H9 (cell line): ENCODE results near the gene TFAP2A. TPM values are rescaled to one million over a fixed set of nuclear protein-coding genes. Genes with fewer than 3 reads are reported as not detected.

Experiments used
- DNase-seq: peaks from one replicate; pipeline ENCODE4 v3.0.0-alpha.2; 2017
- H2AFZ ChIP-seq: one replicate; pipeline ENCODE4 v1.6.1; 2013; ENCODE audit warnings: mild to moderate bottlenecking, low read length, control low read depth, moderate library complexity
- H2AK5ac ChIP-seq: 2 replicates; pipeline ENCODE4 v1.6.1; 2013; ENCODE audit warnings: low read length, control low read depth, mixed read lengths; ENCODE audit not compliant: insufficient read length
- H2BK120ac ChIP-seq: one replicate; pipeline ENCODE4 v1.6.1; 2013; ENCODE audit warnings: low read depth, mild to moderate bottlenecking, low read length, control low read depth, inconsistent platforms; ENCODE audit not compliant: poor library complexity, severe bottlenecking
- H2BK12ac ChIP-seq: 2 replicates; pipeline ENCODE4 v1.6.1; 2013; ENCODE audit warnings: low read length, control low read depth, mixed read lengths, low read depth; ENCODE audit not compliant: insufficient read length
- H2BK15ac ChIP-seq: 2 replicates; pipeline ENCODE4 v1.6.1; 2013; ENCODE audit warnings: low read depth, low read length, control low read depth
- H2BK20ac ChIP-seq: one replicate; pipeline ENCODE4 v1.6.1; 2013; ENCODE audit warnings: low read depth, mild to moderate bottlenecking, low read length, control low read depth, inconsistent platforms; ENCODE audit not compliant: poor library complexity, severe bottlenecking
- H2BK5ac ChIP-seq: 2 replicates; pipeline ENCODE4 v1.6.1; 2013; ENCODE audit warnings: low read length, control low read depth, mixed read lengths; ENCODE audit not compliant: insufficient read length
- H3K14ac ChIP-seq: 2 replicates; pipeline ENCODE4 v1.6.1; 2013; ENCODE audit warnings: low read length, control low read depth; ENCODE audit not compliant: insufficient read depth
- H3K18ac ChIP-seq: 2 replicates; pipeline ENCODE4 v1.6.1; 2013; ENCODE audit warnings: low read depth, mild to moderate bottlenecking, mixed read lengths, low read length, control low read depth; ENCODE audit not compliant: insufficient read length
- H3K23ac ChIP-seq: 2 replicates; pipeline ENCODE4 v1.6.1; 2013; ENCODE audit warnings: low read length, control low read depth, mixed read lengths, low read depth; ENCODE audit not compliant: insufficient read length
- H3K23me2 ChIP-seq: 2 replicates; pipeline ENCODE4 v1.6.1; 2013; ENCODE audit warnings: low read depth, mild to moderate bottlenecking, mixed read lengths, low read length, control low read depth; ENCODE audit not compliant: insufficient read length, poor library complexity, severe bottlenecking
- H3K27ac ChIP-seq: 2 replicates; pipeline ENCODE4 v1.5.1; 2013; ENCODE audit warnings: low read length, control low read depth, mixed read lengths, low read depth; ENCODE audit not compliant: insufficient read length
- H3K27me3 ChIP-seq: 2 replicates; pipeline ENCODE4 v1.6.1; 2013; ENCODE audit warnings: low read length, control low read depth, inconsistent platforms; ENCODE audit not compliant: insufficient read depth
- H3K4ac ChIP-seq: 2 replicates; pipeline ENCODE4 v1.6.1; 2013; ENCODE audit warnings: low read depth, mild to moderate bottlenecking, control low read depth, inconsistent platforms, low read length, moderate library complexity
- H3K4me1 ChIP-seq: 2 replicates; pipeline ENCODE4 v1.6.1; 2013; ENCODE audit warnings: low read length, control low read depth, inconsistent platforms; ENCODE audit not compliant: insufficient read depth
- H3K4me2 ChIP-seq: 2 replicates; pipeline ENCODE4 v1.6.1; 2013; ENCODE audit warnings: low read length, control low read depth, mixed read lengths; ENCODE audit not compliant: insufficient read length, insufficient read depth
- H3K56ac ChIP-seq: 2 replicates; pipeline ENCODE4 v1.6.1; 2013; ENCODE audit warnings: low read depth, mild to moderate bottlenecking, mixed read lengths, low read length, control low read depth; ENCODE audit not compliant: insufficient read length
- H3K79me1 ChIP-seq: 2 replicates; pipeline ENCODE4 v1.6.1; 2013; ENCODE audit warnings: low read depth, mild to moderate bottlenecking, moderate library complexity, low read length, control low read depth, inconsistent platforms; ENCODE audit not compliant: insufficient read depth, poor library complexity, severe bottlenecking
- H3K79me2 ChIP-seq: 2 replicates; pipeline ENCODE4 v1.6.1; 2013; ENCODE audit warnings: low read length, control low read depth, inconsistent platforms; ENCODE audit not compliant: insufficient read depth
- H3K9ac ChIP-seq: 2 replicates; pipeline ENCODE4 v1.6.1; 2013; ENCODE audit warnings: low read length, control low read depth, mixed read lengths; ENCODE audit not compliant: insufficient read length; ENCODE audit errors: extremely low read depth
- H3K9me3 ChIP-seq: one replicate; pipeline ENCODE4 v1.6.1; 2013; ENCODE audit warnings: low read depth, low read length, inconsistent platforms; ENCODE audit not compliant: control insufficient read depth
- H3T11ph ChIP-seq: one replicate; pipeline ENCODE4 v1.6.1; 2013; ENCODE audit warnings: mild to moderate bottlenecking, low read length, control low read depth, inconsistent platforms
- H4K20me1 ChIP-seq: one replicate; pipeline ENCODE4 v1.6.1; 2013; ENCODE audit not compliant: control insufficient read depth, insufficient read length, insufficient read depth
- H4K5ac ChIP-seq: 2 replicates; pipeline ENCODE4 v1.6.1; 2013; ENCODE audit warnings: low read depth, mild to moderate bottlenecking, mixed read lengths, low read length, control low read depth; ENCODE audit not compliant: insufficient read length
- H4K8ac ChIP-seq: replicated peaks from 2 replicates; pipeline ENCODE4 v1.6.1; 2013; ENCODE audit warnings: low read length, control low read depth, mixed read lengths, low read depth; ENCODE audit not compliant: insufficient read length
- H4K91ac ChIP-seq: 2 replicates; pipeline ENCODE4 v1.6.1; 2013; ENCODE audit warnings: low read depth, mild to moderate bottlenecking, moderate library complexity, mixed read lengths, low read length, control low read depth; ENCODE audit not compliant: insufficient read length
- H3K27ac Mint-ChIP-seq, 3 experiments: 2 replicates in 2 of 3; 3 replicates in 1 of 3; pipeline ENCODE4 v1.8.0; 2020 to 2021; ENCODE audit warnings: mixed read lengths in 3 of 3, mild to moderate bottlenecking in 1 of 3, moderate library complexity in 1 of 3
- H3K27me3 Mint-ChIP-seq: 2 replicates; pipeline ENCODE4 v1.8.0; 2021; ENCODE audit warnings: low read depth, mild to moderate bottlenecking, moderate library complexity, mixed read lengths
- H3K36me3 Mint-ChIP-seq, 3 experiments: 2 replicates in 2 of 3; 3 replicates in 1 of 3; pipeline ENCODE4 v1.8.0; 2020 to 2021; ENCODE audit warnings: low read depth in 3 of 3, mixed read lengths in 3 of 3; ENCODE audit not compliant: insufficient read depth in 1 of 3
- H3K4me1 Mint-ChIP-seq, 2 experiments: 2 replicates each; pipeline ENCODE4 v1.8.0; 2020; ENCODE audit warnings: mixed read lengths in 2 of 2
- H3K4me3 Mint-ChIP-seq, 2 experiments: 2 replicates in 1 of 2; 3 replicates in 1 of 2; pipeline ENCODE4 v1.8.0; 2020 to 2021; ENCODE audit warnings: mild to moderate bottlenecking in 2 of 2, mixed read lengths in 2 of 2, moderate library complexity in 1 of 2
- H3K9me3 Mint-ChIP-seq, 2 experiments: 2 replicates in 1 of 2; 3 replicates in 1 of 2; pipeline ENCODE4 v1.8.0; 2020; ENCODE audit warnings: mild to moderate bottlenecking in 2 of 2, mixed read lengths in 2 of 2, moderate library complexity in 1 of 2
- WGBS: extraction: QIAGEN DNeasy Blood & Tissue Kit; methylation state at CpG from one replicate; pipeline ENCODE4 v1.1.7; 2013; ENCODE audit warnings: missing lambda C conversion rate, low lambda C conversion rate, mixed read lengths; ENCODE audit not compliant: insufficient read length; ENCODE audit errors: extremely low coverage; 5-methylcytosine and 5-hydroxymethylcytosine counted together
- total RNA-seq: library from RNA; stranded (reverse); gene quantifications from 2 replicates; pipeline ENCODE4 v1.2.1, GENCODE V29; 2021
- TF ChIP-seq, protein P1 (sequence below): fragments of 200-600 bp; sonication (generic); conservative IDR thresholded peaks from 3 replicates; pipeline ENCODE4 v1.8.0; 2021; ENCODE audit warnings: antibody characterized with exemption, mild to moderate bottlenecking

The TFAP2A gene
- total RNA-seq, 1 experiment from 2014 or later, result 2.6 TPM

DNA sequence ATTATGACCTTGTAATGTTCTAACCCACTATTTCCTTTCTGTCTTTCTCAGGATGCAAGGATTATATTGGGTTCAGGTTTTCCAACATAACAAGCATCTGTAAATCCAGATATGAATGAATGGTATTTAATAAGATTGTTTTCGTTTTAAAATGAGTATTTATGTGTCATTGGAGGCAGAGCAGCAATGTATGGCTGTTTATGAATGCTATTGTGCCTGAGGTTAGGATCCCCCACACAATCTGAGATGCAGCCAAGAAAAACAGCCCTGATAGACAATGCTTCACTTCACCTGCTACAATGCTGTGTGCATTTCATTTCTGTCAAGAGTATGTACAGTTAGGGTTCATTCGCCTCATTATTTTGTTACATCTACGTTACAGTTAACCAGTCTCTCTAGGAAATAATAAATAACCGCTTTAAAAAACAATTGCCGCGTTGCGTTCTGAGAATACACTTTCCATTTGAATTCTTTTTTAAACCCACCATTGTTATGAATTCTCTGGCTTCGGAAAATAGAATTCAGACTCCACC lies 19.6 kb downstream of the TFAP2A start:
- Mint-ChIP-seq H3K4me1 (peaks cover 40 to 62% of the 10 kb centered on the region in 2 experiments), H3K36me3 (peaks cover 0 to 2% (median 0%) of the 10 kb centered on the region in 3 experiments; a peak in 1 of 7 replicates), H3K4me3 (peak overlapping the region in 1 of 2 experiments; percentile 43; a peak in 2 of 5 replicates), H3K27me3 (peaks cover 99% of the 10 kb centered on the region), H3K27ac (no peak overlapping the region), H3K9me3 (peaks cover 4 to 7% of the 10 kb centered on the region in 2 experiments; a peak in 3 of 5 replicates)
- H4K20me1 ChIP-seq, result no peaks in the 10 kb centered on the region
- no peak overlapping the region for H2BK120ac ChIP-seq
- WGBS, result no CpG with 5 or more reads among the region's 8 CpGs
- H3K9me3 ChIP-seq, result no peaks in the 10 kb centered on the region
- no peaks in the 10 kb centered on the region for H3K79me2 ChIP-seq
- TF ChIP-seq, protein P1, sequence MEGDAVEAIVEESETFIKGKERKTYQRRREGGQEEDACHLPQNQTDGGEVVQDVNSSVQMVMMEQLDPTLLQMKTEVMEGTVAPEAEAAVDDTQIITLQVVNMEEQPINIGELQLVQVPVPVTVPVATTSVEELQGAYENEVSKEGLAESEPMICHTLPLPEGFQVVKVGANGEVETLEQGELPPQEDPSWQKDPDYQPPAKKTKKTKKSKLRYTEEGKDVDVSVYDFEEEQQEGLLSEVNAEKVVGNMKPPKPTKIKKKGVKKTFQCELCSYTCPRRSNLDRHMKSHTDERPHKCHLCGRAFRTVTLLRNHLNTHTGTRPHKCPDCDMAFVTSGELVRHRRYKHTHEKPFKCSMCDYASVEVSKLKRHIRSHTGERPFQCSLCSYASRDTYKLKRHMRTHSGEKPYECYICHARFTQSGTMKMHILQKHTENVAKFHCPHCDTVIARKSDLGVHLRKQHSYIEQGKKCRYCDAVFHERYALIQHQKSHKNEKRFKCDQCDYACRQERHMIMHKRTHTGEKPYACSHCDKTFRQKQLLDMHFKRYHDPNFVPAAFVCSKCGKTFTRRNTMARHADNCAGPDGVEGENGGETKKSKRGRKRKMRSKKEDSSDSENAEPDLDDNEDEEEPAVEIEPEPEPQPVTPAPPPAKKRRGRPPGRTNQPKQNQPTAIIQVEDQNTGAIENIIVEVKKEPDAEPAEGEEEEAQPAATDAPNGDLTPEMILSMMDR, result no peak
- no peak overlapping the region for H3K23ac ChIP-seq
- no peak for DNase-seq
- no peak overlapping the region for H3K4ac ChIP-seq
- no peak overlapping the region for H2BK5ac ChIP-seq
- no peak overlapping the region for H3K18ac ChIP-seq
- H2AFZ ChIP-seq, result no peak overlapping the region
- H3T11ph ChIP-seq, result no peak overlapping the region
- H3K9ac ChIP-seq, result no peak overlapping the region
- H2BK15ac ChIP-seq, result no peak overlapping the region
- H3K23me2 ChIP-seq, result peaks cover under 1% of the 10 kb centered on the region
- H3K27me3 ChIP-seq, result peaks cover 75% of the 10 kb centered on the region
- no peak overlapping the region for H4K8ac ChIP-seq
- no peak overlapping the region for H2BK12ac ChIP-seq
- H4K91ac ChIP-seq, result no peak overlapping the region
- H3K4me2 ChIP-seq, result peak overlapping the region; percentile 25
- H3K14ac ChIP-seq, result no peak overlapping the region
- H3K56ac ChIP-seq, result no peak overlapping the region
- no peaks in the 10 kb centered on the region; the same call in 1 of the 2 replicates for H3K4me1 ChIP-seq
- no peak overlapping the region for H3K27ac ChIP-seq
- H2AK5ac ChIP-seq, result no peak overlapping the region
- no peak overlapping the region for H2BK20ac ChIP-seq
- H4K5ac ChIP-seq, result no peak overlapping the region
- no peaks in the 10 kb centered on the region for H3K79me1 ChIP-seq
